Hematopoietic multipotent progenitor cell (in vitro differentiated cells): Measurements from ENCODE around the gene SLC2A1. TPM values are rescaled to one million over a fixed set of nuclear protein-coding genes. Genes with fewer than 3 reads are reported as not detected.

Experiments used
- DNase-seq, 3 donors: peaks; one replicate each; pipeline ENCODE4 v3.0.0-alpha.2; 2011 to 2015; ENCODE audit warnings: low read depth in 2 of 3, low spot score in 2 of 3
- total RNA-seq: library from RNA; depleted of rRNA; stranded (reverse); fragments of >200 nt; gene quantifications from one replicate; pipeline ENCODE4 v1.2.3, GENCODE V29; 2012

SLC2A1 gene
- total RNA-seq, result 83.5 TPM

DNA sequence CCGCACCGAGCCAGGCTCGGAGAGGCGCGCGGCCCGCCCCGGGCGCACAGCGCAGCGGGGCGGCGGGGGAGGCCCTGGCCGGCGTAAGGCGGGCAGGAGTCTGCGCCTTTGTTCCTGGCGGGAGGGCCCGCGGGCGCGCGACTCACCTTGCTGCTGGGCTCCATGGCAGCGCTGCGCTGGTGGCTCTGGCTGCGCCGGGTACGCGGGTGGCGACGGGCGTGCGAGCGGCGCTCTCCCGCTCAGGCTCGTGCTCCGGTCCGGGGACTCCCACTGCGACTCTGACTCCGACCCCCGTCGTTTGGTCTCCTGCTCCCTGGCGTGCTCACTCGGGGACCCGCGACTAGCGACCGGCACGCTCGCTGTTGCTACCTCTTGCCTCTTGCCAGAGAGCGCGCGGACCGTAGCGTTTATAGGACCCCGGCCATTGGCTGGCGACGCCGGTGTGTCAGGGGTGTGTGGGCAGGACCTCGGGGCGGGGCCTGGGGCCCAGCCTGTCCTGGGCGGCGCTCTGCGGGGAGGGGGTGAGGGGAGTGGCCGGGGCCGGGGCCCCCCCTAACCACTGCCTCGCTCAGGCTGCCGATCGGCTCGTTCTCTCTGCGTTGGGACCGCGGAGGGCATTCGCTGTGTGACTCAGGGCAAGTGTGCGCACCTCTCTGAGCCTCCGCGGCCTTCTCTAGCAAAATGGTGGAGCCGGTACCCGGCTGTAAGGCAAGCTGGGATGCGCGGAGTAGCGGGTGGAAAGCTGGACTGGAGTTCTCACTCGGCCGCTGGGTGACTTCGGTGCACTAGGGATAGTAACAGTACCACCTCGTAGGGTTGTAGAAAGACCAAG is at the start of gene SLC2A1:
Gene SLC2A1, minus strand, starts transcription at position 381 of the 832 bp plus-strand sequence. Its CDS starts 217 bp downstream, at position 164.
- peak; percentile 90 to 93 (median 92) for DNase-seq

GRCh38 chr1:43007377-43008114 is 48.9 kb upstream of the SLC2A1 start:
- DNase-seq, result no peak

DNA sequence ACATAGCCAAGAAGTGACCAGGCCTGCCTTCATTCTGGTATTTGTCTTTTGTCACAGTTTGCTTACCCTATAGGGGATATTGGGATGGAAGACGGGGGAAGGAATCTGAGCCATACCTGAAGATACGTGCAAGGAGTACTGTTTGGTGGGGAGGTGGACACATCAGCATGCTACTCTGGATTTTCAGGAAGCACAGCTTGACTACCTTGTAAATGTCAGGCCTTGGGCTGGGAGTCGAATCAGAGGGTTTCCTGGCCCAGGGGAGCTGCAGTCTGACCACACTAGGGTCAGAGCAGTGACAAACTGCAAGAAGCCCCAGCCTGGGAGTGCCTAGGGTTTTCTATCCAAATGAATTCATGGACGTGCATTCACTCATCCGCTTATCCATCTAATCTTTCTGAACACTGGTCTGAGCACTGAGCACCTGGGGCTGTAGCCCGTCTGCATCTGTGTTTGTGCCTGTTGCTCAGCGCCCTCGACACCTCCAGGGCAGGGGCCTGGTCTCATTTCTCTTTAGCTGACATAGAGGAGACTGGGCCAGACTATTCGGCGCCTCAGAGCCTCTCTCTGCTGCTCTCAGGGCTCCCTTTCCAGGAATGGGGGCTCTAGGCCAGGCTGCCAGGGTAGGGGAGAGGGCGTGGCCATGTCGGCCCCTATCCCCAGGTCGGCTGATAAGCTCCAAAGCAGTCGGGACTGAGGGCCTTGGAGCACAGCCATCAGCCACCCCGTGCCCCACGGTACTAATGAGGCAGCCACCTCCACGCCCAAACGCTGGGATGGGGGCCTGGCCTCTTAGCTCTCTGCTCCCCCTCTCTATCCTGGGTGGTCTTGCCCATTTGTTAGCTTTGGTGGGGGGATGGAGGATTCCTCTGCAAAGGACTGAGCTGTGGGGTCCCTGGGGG is 47.0 kb upstream of the SLC2A1 start:
- DNase-seq, result no peak

- no peak for DNase-seq
These were observed 46.2 kb upstream of the SLC2A1 start for GRCh38 chr1:43004587-43005459.

GRCh38 chr1:43002766-43003165 is 44.1 kb upstream of the SLC2A1 start:
- no peak for DNase-seq

GRCh38 chr1:43002116-43002515 is 43.4 kb upstream of the SLC2A1 start:
- DNase-seq, result no peak

GRCh38 chr1:43001434-43001833 is 42.8 kb upstream of the SLC2A1 start:
- no peak for DNase-seq

- DNase-seq, result no peak
These were observed 41.6 kb upstream of the SLC2A1 start for GRCh38 chr1:43000271-43000670.

DNA sequence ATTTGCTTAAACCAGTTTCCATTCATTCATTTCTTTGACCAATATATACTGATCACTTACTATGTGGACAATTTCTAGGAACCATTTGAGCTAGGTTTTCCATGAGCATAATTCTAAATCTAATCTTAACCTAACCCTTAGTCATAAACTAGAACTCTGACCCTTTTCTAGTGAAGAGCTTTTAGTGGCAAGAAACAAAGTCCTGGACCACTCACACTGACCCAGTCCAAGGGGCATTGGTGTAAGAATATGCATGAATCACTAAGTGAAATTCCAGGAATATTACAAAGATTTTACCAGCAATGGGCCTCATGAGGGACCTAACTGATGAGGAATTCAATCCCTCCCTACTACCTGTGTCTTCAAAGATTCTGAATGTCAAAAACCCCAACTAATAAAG is 40.6 kb upstream of the SLC2A1 start:
- DNase-seq, result no peak

GRCh38 chr1:42998386-42998785 is 39.7 kb upstream of the SLC2A1 start:
- no peak for DNase-seq

DNA sequence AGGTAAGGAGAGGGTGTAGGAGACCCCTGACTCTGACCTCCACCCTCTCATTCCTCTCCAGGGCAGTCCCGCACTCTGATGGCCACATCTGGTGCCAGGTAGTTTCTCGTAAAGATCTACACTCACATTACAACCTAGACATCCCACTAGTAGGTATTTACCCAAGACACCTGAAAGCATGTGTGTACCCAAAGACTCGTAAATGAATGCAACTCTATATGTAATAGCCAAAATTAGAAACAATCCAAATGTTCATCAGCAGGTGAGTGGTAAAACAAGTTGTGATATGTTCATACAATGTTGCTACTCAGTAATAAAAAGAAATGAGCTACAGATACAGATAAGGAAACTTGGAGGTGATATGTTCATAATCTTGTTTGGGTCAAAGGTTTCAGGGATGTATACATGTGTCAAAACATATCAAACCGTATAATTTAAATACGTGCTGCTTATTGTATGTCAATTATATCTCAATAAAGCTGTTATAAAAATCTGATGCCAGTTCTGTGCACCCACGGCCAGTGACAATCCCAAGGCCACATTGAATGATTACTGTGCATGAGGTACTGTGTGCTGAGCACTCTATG is 37.8 kb upstream of the SLC2A1 start:
- DNase-seq, result no peak

GRCh38 chr1:42993502-42994136 is 35.0 kb upstream of the SLC2A1 start:
- DNase-seq, result peak in 2 of 3 donors; percentile 80 to 94

- no peak for DNase-seq
These were observed 33.4 kb upstream of the SLC2A1 start for GRCh38 chr1:42992054-42992571.

- no peak for DNase-seq
These were observed 32.2 kb upstream of the SLC2A1 start for GRCh38 chr1:42990757-42991346.

GRCh38 chr1:42983693-42984092 is 25.0 kb upstream of the SLC2A1 start:
- DNase-seq, result no peak

DNA sequence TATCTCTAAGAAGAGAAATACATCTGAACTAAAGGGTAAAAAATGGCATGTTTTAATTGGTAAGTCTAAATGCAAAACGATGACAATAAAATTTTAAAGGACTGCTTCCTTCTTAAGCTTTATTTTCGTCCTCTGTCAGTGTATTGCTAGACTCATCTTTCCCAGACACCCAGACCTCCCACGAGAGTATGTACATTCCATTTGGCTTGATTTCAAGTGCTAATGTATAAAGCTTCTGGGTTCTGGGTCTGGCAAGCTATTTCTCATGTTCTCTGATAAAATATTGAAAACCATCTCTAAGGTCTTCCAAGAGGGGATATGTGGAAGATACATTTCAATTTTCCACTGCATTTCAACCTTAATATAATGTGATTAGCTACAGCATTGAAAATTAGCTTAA is 24.6 kb upstream of the SLC2A1 start:
- DNase-seq, result no peak

DNA sequence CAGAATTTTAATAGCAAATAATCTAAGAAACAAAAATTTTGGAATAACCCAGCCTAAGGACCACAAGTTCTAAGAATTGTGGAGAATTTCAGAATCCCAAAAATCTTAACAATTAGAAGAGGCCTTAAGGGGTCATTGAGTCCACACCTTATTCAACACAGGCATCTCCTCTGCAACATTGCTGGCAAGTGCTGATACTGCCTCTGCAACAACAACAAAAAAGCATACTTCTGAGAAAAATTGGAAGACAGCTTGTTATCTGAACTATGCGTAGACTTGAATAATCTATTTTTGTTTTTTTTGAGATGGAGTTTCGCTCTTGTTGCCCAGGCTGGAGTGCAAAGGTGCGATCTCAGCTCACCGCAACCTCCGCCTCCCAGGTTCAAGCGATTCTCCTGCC is 24.0 kb upstream of the SLC2A1 start:
- no peak for DNase-seq

- DNase-seq, result no peak
These were observed 23.2 kb upstream of the SLC2A1 start for GRCh38 chr1:42981871-42982270.
